DND-41 (cell line): Measurements from ENCODE around the gene RGR.
A peak's percentile ranks its signal among the peaks of the same experiment; 100 is the strongest.

Source experiments
- ATAC-seq: fragments of 200-7000 bp; cut with Tn5 transposase; 3 replicates; pipeline ENCODE4 v1.9.1; 2021; ENCODE audit warnings: low read depth; ENCODE audit not compliant: insufficient read depth
- DNase-seq: peaks from one replicate; pipeline ENCODE4 v3.0.0-alpha.2; 2020
- H2AFZ ChIP-seq: 2 replicates; pipeline ENCODE4 v1.6.0; 2012; ENCODE audit warnings: low read depth, low read length
- H3K27ac ChIP-seq: 2 replicates; pipeline ENCODE4 v1.5.1; 2012; ENCODE audit warnings: low read length, inconsistent platforms
- H3K27me3 ChIP-seq: fragments of 200-600 bp; sonication (generic); 2 replicates; pipeline ENCODE4 v1.6.0; 2012; ENCODE audit warnings: low read length, mild to moderate bottlenecking, inconsistent platforms; ENCODE audit not compliant: insufficient read depth, poor library complexity
- H3K36me3 ChIP-seq: 2 replicates; pipeline ENCODE4 v1.5.1; 2012; ENCODE audit warnings: low read length, inconsistent platforms; ENCODE audit not compliant: insufficient read depth
- H3K4me1 ChIP-seq: 2 replicates; pipeline ENCODE4 v1.5.1; 2012; ENCODE audit warnings: mild to moderate bottlenecking, low read length; ENCODE audit not compliant: insufficient read depth
- H3K4me2 ChIP-seq: 2 replicates; pipeline ENCODE4 v1.6.0; 2012; ENCODE audit warnings: mild to moderate bottlenecking, moderate library complexity, low read length, inconsistent platforms; ENCODE audit not compliant: insufficient read depth
- H3K4me3 ChIP-seq, 2 experiments: fragments of 200-600 bp in 1 of 2; shearing (Covaris generic) in 1 of 2; 2 replicates each; pipeline ENCODE4 v1.5.1; 2012 to 2016; ENCODE audit warnings: inconsistent platforms in 2 of 2, low read length in 2 of 2, mild to moderate bottlenecking in 2 of 2, low read depth in 1 of 2, moderate library complexity in 1 of 2
- H3K79me2 ChIP-seq: 2 replicates; pipeline ENCODE4 v1.6.0; 2012; ENCODE audit warnings: low read length, inconsistent platforms; ENCODE audit not compliant: insufficient read depth
- H3K9ac ChIP-seq: 2 replicates; pipeline ENCODE4 v1.6.0; 2012; ENCODE audit warnings: low read depth, mild to moderate bottlenecking, inconsistent platforms, low read length, moderate library complexity
- H3K9me3 ChIP-seq: 2 replicates; pipeline ENCODE4 v1.5.1; 2012; ENCODE audit warnings: low read length, moderate library complexity, mild to moderate bottlenecking, inconsistent platforms; ENCODE audit not compliant: insufficient read depth, severe bottlenecking
- H4K20me1 ChIP-seq: 2 replicates; pipeline ENCODE4 v1.6.0; 2012; ENCODE audit warnings: low read length; ENCODE audit not compliant: insufficient read depth
- EZH2 ChIP-seq: IDR thresholded peaks from 3 replicates; pipeline ENCODE4 v1.6.1; 2012; ENCODE audit warnings: borderline replicate concordance, low read depth, mild to moderate bottlenecking, moderate library complexity, low read length, inconsistent platforms; ENCODE audit not compliant: severe bottlenecking
- TF ChIP-seq, protein P1 (sequence below): IDR thresholded peaks from 2 replicates; pipeline ENCODE4 v1.5.1; 2012; ENCODE audit warnings: borderline replicate concordance, low read length, moderate library complexity, mild to moderate bottlenecking; ENCODE audit not compliant: poor library complexity, severe bottlenecking; ENCODE audit errors: extremely low read depth

Gene RGR

DNA sequence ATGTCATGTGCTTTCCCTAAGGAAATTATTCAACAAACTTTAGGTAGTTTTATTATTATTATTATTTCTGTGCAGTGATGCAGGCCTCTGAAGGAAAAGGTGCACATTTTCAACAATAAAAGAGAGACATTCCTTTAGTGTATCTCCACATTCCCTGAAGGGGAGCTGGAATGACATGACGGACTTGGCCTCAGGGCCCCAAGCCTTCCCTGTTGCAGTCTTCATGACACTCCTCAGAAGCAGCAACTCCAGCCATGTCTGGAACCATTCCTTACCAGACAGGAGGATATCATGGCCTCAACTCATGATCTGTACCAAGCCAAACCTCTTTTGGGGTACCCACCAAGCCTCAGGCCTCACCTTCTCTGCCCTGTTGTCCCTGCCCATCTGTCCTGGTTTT lies 48.3 kb downstream of the RGR start:
- TF ChIP-seq, protein P1, sequence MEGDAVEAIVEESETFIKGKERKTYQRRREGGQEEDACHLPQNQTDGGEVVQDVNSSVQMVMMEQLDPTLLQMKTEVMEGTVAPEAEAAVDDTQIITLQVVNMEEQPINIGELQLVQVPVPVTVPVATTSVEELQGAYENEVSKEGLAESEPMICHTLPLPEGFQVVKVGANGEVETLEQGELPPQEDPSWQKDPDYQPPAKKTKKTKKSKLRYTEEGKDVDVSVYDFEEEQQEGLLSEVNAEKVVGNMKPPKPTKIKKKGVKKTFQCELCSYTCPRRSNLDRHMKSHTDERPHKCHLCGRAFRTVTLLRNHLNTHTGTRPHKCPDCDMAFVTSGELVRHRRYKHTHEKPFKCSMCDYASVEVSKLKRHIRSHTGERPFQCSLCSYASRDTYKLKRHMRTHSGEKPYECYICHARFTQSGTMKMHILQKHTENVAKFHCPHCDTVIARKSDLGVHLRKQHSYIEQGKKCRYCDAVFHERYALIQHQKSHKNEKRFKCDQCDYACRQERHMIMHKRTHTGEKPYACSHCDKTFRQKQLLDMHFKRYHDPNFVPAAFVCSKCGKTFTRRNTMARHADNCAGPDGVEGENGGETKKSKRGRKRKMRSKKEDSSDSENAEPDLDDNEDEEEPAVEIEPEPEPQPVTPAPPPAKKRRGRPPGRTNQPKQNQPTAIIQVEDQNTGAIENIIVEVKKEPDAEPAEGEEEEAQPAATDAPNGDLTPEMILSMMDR = no peak
- TF ChIP-seq EZH2 = no peak
- no peaks in the 10 kb centered on the region for H3K27me3 ChIP-seq
- H3K79me2 ChIP-seq = no peaks in the 10 kb centered on the region
- H3K4me1 ChIP-seq = peaks cover 33% of the 10 kb centered on the region
- no peak for DNase-seq
- H3K27ac ChIP-seq = peak overlapping the region; percentile 66; the same call in 1 of the 2 replicates
- no peak overlapping the region for H2AFZ ChIP-seq
- H3K9ac ChIP-seq = no peak overlapping the region
- peak overlapping the region; percentile 23; the same call in 1 of the 2 replicates for H3K4me2 ChIP-seq
- ATAC-seq = no peak
- peaks cover 3% of the 10 kb centered on the region; the same call in 1 of the 2 replicates for H4K20me1 ChIP-seq
- H3K36me3 ChIP-seq = no peaks in the 10 kb centered on the region
- H3K4me3 ChIP-seq = no peak overlapping the region
- no peaks in the 10 kb centered on the region for H3K9me3 ChIP-seq

DNA sequence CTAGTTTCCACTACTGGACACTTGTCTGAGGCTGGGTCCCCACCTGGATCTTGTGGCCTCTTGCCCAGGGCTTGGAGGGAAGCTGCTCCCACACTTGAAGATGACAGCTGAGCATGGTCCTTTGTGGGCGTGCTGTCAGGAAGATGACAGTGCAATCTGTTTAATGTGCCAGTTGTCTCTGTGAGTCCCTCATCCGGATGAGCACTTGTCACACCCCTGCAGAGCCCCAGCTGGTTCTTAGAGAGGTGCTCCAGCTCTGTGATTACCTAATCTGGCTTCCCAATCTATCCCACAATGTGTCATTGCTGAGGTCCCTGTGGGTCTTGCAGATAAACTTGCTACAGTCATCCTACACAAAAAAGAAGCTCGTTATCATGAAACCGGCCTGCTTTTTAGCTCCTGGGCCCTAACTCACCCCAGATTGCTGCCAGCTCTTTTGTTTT lies 48.7 kb downstream of the RGR start:
- Histone ChIP-seq H3K27ac (peak overlapping the region; percentile 66), H3K4me1 (peaks cover 36% of the 10 kb centered on the region), H3K9ac (no peak overlapping the region), H3K36me3 (no peaks in the 10 kb centered on the region), H3K27me3 (no peaks in the 10 kb centered on the region), H3K9me3 (no peaks in the 10 kb centered on the region), H3K4me3 (no peak overlapping the region), H3K79me2 (no peaks in the 10 kb centered on the region), H3K4me2 (peak overlapping the region; percentile 29; the same call in 1 of the 2 replicates), H2AFZ (no peak overlapping the region), H4K20me1 (peaks cover 3% of the 10 kb centered on the region; the same call in 1 of the 2 replicates)
- no peak for TF ChIP-seq EZH2
- TF ChIP-seq, protein P1 = no peak
- ATAC-seq = peak; percentile 95
- peak; percentile 86 for DNase-seq

DNA sequence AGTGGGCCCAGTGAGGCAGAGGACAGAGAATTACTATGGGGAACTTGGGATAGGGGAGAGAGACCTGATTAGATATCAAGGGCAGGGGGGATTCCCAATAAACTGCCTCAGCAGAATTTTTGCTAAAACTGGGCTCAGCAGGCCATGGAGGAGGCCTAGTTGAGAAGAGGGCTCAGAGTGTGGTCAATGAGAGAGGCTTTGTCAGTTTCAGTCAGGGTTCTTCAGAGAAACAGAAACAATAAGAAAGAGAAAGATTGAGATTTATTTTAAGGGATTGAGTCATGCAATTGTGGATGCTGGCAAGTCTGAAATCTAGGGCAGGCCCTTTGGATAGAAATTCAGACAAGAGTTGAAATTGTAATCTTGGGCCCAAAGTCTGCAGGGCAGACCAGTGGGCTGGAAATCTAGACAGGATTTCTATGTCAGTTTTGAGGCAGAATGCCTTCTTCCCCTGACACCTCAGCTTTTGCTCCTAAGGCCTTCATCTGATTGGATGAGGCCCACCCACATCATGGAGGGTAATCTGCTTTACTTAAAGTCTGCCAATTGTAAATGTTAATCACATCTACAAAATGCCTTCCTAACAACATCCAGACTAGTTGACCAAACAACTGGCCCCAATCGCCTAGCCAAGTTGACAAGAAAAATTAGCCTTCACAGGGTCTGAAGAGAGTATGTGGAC lies 50.1 kb downstream of the RGR start:
- TF ChIP-seq, protein P1 = no peak
- TF ChIP-seq EZH2 = no peak
- H3K27ac ChIP-seq = no peak overlapping the region
- H4K20me1 ChIP-seq = peaks cover 3% of the 10 kb centered on the region; the same call in 1 of the 2 replicates
- no peaks in the 10 kb centered on the region for H3K36me3 ChIP-seq
- no peak overlapping the region for H3K9ac ChIP-seq
- H2AFZ ChIP-seq = no peak overlapping the region
- H3K27me3 ChIP-seq = no peaks in the 10 kb centered on the region
- no peaks in the 10 kb centered on the region for H3K79me2 ChIP-seq
- peaks cover 36% of the 10 kb centered on the region for H3K4me1 ChIP-seq
- ATAC-seq = no peak
- H3K4me2 ChIP-seq = no peak overlapping the region
- DNase-seq = no peak
- H3K9me3 ChIP-seq = no peaks in the 10 kb centered on the region
- H3K4me3 ChIP-seq = no peak overlapping the region
